Measurements from ENCODE around the gene SAA2.
"Not testable (repeated sequence)": the region's sequence is repeated elsewhere in the genome, so short reads cannot be mapped to it uniquely, and the experiment has no call there.

The SAA2 gene

GRCh38 chr11:18204771-18205170 lies 43.7 kb downstream of the SAA2 start:
- TF ChIP-seq CTCF (IDR thresholded peaks at IDR 0.05; ENCODE audit: low read depth, low read length) = no peak

GRCh38 chr11:18204220-18204619 lies 44.2 kb downstream of the SAA2 start:
- no peak overlapping the region for H3K4me3 ChIP-seq (ENCODE audit: low read depth, low read length)
- no peak for TF ChIP-seq CTCF (IDR thresholded peaks at IDR 0.05; ENCODE audit: low read depth, low read length)

More at GRCh38 chr11:18204771-18205170, 43.7 kb downstream of the SAA2 start:
- H3K4me3 ChIP-seq (ENCODE audit: low read depth, low read length) = no peak overlapping the region

GRCh38 chr11:18203723-18204122 lies 44.7 kb downstream of the SAA2 start:
- H3K4me3 ChIP-seq (ENCODE audit: low read depth, low read length) = no peak overlapping the region
- peak; percentile 33; the same call in 1 of the 2 replicates for TF ChIP-seq CTCF (IDR thresholded peaks at IDR 0.05; ENCODE audit: low read depth, low read length)

DNA sequence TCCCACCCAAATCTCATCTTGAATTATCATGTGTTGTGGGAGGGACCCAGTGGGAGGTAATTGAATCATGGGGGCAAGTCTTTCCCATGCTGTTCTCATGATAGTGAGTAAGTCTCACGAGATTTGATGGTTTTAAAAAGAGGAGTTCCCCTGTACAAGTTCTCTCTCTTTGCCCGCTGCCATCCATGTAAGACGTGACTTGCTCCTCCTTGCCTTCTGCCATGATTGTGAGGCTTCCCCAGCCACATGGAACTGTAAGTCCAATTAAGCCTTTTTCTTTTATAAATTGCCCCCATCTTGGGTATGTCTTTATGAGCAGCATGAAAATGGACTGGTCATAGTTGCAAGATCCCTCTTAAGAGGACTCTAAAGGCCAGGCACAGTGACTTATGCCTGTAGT lies 50.7 kb downstream of the SAA2 start:
- not testable (repeated sequence) for H3K4me3 ChIP-seq (ENCODE audit: low read depth, low read length)

- TF ChIP-seq CTCF (IDR thresholded peaks at IDR 0.05; ENCODE audit: low read depth, low read length) = no peak
- H3K4me3 ChIP-seq (ENCODE audit: low read depth, low read length) = no peak overlapping the region
Observed at GRCh38 chr11:18196532-18196931, 51.9 kb downstream of the SAA2 start.
